Chondrocyte (in vitro differentiated cells): ENCODE data around the gene CABP4. TPM values are rescaled to one million over a fixed set of nuclear protein-coding genes. Genes with fewer than 3 reads are reported as not detected.

Experiments
- DNase-seq: peaks from one replicate; pipeline ENCODE4 v3.0.0; 2021; ENCODE audit warnings: mixed read lengths, low spot score
- H3K27ac Mint-ChIP-seq: one replicate; pipeline ENCODE4 v1.8.0; 2021; ENCODE audit warnings: mild to moderate bottlenecking, moderate library complexity, mixed read lengths; ENCODE audit not compliant: unreplicated experiment
- H3K27me3 Mint-ChIP-seq: 2 replicates; pipeline ENCODE4 v1.8.0; 2021; ENCODE audit warnings: low read depth, mixed read lengths
- H3K36me3 Mint-ChIP-seq: 2 replicates; pipeline ENCODE4 v1.8.0; 2021; ENCODE audit warnings: low read depth, mixed read lengths
- H3K4me1 Mint-ChIP-seq: 2 replicates; pipeline ENCODE4 v1.8.0; 2021; ENCODE audit warnings: low read depth, mild to moderate bottlenecking, mixed read lengths
- H3K4me3 Mint-ChIP-seq: one replicate; pipeline ENCODE4 v1.8.0; 2021; ENCODE audit warnings: mild to moderate bottlenecking, moderate library complexity, mixed read lengths; ENCODE audit not compliant: unreplicated experiment
- H3K9me3 Mint-ChIP-seq: 2 replicates; pipeline ENCODE4 v1.8.0; 2021; ENCODE audit warnings: low read depth, mixed read lengths
- total RNA-seq: library from RNA; stranded (reverse); gene quantifications from 3 replicates; pipeline ENCODE4 v1.2.1, GENCODE V29; 2021
- TF ChIP-seq, protein P1 (sequence below): fragments of 200-600 bp; sonication (generic); IDR thresholded peaks from 2 replicates; pipeline ENCODE4 v1.5.0; 2021; ENCODE audit warnings: antibody characterized with exemption, mild to moderate bottlenecking, moderate library complexity

Gene CABP4
- total RNA-seq, 1 donor from 2014 or later: not detected

DNA sequence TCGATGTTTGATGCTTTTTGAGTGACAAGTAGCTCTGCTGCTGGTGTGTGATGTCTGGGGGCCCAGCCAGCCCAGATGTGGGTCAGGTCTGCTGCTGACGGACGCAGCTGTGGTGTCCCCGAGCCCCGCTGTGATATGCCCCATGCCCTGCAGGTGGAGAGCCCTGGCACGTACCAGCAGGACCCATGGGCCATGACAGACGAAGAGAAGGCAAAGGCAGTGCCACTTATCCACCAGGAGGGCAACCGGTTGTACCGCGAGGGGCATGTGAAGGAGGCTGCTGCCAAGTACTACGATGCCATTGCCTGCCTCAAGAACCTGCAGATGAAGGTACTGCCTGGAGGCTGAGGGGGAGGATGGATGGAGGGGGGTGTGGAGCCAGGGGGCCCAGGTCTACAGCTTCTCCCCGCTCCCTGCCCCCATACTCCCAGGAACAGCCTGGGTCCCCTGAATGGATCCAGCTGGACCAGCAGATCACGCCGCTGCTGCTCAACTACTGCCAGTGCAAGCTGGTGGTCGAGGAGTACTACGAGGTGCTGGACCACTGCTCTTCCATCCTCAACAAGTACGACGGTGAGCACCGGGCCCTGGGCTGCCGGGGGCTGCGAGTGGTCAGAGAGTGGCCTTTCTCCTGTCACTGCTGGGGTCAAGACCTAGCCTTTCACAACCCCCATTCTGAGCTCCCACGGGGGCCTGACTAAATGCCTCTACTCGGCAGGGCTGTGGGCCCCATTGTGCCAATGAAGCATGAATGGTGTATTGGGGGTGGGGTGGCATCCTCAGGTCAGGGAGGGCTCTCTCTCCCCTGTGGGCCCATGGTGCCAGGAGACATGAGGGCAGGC, 35.0 kb downstream of the CABP4 start:
- DNase-seq: no peak
- H3K9me3 Mint-ChIP-seq: no peaks in the 10 kb centered on the region
- peaks cover 8% of the 10 kb centered on the region for H3K4me1 Mint-ChIP-seq
- TF ChIP-seq, protein P1, sequence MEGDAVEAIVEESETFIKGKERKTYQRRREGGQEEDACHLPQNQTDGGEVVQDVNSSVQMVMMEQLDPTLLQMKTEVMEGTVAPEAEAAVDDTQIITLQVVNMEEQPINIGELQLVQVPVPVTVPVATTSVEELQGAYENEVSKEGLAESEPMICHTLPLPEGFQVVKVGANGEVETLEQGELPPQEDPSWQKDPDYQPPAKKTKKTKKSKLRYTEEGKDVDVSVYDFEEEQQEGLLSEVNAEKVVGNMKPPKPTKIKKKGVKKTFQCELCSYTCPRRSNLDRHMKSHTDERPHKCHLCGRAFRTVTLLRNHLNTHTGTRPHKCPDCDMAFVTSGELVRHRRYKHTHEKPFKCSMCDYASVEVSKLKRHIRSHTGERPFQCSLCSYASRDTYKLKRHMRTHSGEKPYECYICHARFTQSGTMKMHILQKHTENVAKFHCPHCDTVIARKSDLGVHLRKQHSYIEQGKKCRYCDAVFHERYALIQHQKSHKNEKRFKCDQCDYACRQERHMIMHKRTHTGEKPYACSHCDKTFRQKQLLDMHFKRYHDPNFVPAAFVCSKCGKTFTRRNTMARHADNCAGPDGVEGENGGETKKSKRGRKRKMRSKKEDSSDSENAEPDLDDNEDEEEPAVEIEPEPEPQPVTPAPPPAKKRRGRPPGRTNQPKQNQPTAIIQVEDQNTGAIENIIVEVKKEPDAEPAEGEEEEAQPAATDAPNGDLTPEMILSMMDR: no peak
- no peak overlapping the region for H3K4me3 Mint-ChIP-seq
- H3K27me3 Mint-ChIP-seq: no peaks in the 10 kb centered on the region
- no peak overlapping the region for H3K27ac Mint-ChIP-seq
- H3K36me3 Mint-ChIP-seq: peaks cover 9% of the 10 kb centered on the region

GRCh38 chr11:67490727-67491065, 35.5 kb downstream of the CABP4 start:
- TF ChIP-seq, protein P1: no peak
- H3K36me3 Mint-ChIP-seq: peaks cover 9% of the 10 kb centered on the region
- H3K4me1 Mint-ChIP-seq: peaks cover 6% of the 10 kb centered on the region
- no peak overlapping the region for H3K4me3 Mint-ChIP-seq
- no peaks in the 10 kb centered on the region for H3K27me3 Mint-ChIP-seq
- no peak overlapping the region for H3K27ac Mint-ChIP-seq
- H3K9me3 Mint-ChIP-seq: no peaks in the 10 kb centered on the region
- no peak for DNase-seq

DNA sequence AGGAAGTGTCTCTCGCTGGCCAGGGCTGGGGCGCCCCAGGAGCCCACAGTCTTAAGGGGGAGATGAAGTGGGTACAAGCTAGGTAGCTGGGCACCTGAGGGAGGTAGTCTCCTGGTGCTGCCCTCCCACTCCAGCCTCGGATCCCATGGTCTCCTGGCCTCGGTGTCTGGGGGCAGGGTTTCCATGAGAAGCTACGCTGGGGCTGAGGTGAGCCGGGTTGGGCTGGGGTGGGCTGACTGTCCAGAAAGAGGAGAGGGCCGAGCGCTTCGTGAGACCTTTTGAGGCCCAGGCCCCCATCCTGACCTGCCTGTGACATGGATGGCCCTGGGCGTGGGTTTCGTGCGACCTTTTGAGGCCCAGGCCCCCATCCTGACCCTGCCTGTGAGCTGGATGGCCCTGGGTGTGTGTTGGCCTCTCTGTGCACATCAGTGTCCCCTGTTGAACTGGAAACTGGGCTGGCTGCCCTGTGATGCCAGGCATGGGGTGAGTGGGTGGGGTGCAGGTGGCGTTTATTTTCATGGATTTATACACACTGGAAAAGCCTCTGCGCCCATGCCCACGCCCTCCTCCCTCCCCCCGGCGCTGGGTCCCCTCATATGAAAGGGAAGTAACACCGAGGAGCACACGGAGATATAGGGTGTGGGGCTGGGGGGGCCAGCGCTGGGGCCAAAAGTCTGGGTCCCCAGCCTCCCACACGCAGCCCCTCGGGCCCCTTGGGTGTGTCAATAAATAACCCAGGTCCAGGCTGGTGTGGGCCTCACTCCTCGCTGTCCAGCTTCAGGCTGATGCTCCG, 36.3 kb downstream of the CABP4 start:
- TF ChIP-seq, protein P1: no peak
- DNase-seq: no peak
- no peaks in the 10 kb centered on the region for H3K27me3 Mint-ChIP-seq
- H3K27ac Mint-ChIP-seq: no peak overlapping the region
- H3K4me1 Mint-ChIP-seq: no peaks in the 10 kb centered on the region
- H3K9me3 Mint-ChIP-seq: no peaks in the 10 kb centered on the region
- no peak overlapping the region for H3K4me3 Mint-ChIP-seq
- H3K36me3 Mint-ChIP-seq: peaks cover 9% of the 10 kb centered on the region

DNA sequence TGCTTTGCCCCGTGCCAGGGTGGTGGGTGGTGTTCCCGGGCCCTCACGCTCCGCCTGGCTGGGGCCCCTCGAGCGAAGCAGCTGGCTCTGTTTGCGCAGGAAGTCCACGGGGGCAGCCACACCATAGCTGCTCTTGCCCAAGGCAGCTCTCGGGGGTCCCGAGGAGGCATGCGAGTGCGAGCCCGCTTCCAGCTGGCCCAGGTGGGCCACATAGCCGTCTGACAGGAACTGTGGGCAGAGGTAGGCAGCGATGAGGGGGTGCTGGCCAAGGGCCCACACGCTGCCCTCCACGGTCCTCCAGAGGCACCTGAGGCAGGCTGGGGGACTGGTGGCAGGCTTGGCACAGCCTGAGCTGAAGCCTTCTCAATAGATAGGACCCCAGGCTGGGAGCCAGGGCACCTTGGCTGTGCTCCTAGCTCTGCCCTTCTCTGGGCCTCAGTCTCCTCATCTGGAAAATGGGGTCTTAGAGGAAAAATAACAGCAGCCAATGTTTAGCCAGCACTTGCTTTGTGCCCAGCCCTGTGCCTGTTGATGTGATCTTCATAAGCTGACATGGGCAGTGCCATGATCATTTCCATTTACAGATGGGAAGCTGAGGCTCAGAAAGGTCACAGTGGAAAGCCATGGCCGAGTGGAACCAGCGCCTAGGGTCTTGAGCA, 37.0 kb downstream of the CABP4 start:
- no peak for DNase-seq
- Mint-ChIP-seq H3K9me3 (no peaks in the 10 kb centered on the region), H3K27ac (no peak overlapping the region), H3K36me3 (peaks cover 9% of the 10 kb centered on the region), H3K27me3 (no peaks in the 10 kb centered on the region), H3K4me3 (no peak overlapping the region), H3K4me1 (no peaks in the 10 kb centered on the region)
- TF ChIP-seq, protein P1: no peak
